ENCODE data around the gene CTIF. TPM values are rescaled to one million over a fixed set of nuclear protein-coding genes. Genes with fewer than 3 reads are reported as not detected.

Gene CTIF
- total RNA-seq, 1 donor from 2014 or later: 35.1 TPM

DNA sequence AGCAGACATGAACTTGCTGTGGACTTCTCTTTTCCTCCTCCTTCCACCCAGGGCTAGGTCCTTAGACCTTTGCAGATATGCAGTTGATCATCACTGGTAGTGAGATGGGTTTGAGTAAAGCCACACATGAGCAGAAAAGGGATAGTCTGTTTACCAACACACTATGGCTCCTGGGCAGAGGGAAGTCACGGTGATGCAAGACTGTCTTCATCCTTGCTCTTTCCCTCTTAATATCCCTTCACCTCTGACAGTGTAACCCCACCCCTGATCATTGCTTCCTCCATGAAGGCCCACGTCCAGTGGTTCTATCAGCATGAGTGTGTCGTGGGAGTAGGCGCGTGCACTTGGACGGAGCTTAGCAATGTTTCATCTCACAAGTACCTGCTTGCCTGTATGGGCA, 223.2 kb downstream of the CTIF start:
- Histone ChIP-seq H3K27ac (no peak overlapping the region), H3K36me3 (peaks cover 0 to 26% of the 10 kb centered on the region in 2 donors), H3K9me3 (no peaks in the 10 kb centered on the region), H3K27me3 (no peaks in the 10 kb centered on the region), H3K4me3 (no peak overlapping the region), H3K4me1 (peaks cover 4% of the 10 kb centered on the region)
- TF ChIP-seq POLR2AphosphoS5 (IDR thresholded peaks at IDR 0.05; ENCODE audit: insufficient read depth in 1 of 2, low read depth in 1 of 2) (no peak), CTCF (IDR thresholded peaks at IDR 0.05) (no peak), POLR2A (IDR thresholded peaks at IDR 0.05) (no peak)
- intact Hi-C loops (cut with DNase I): no loop called here
- DNase-seq (ENCODE audit: extremely low spot score in 2 of 2): no peak

- H3K4me1 ChIP-seq: peaks cover 9% of the 10 kb centered on the region
- no peaks in the 10 kb centered on the region for H3K27me3 ChIP-seq
- no peak overlapping the region for H3K27ac ChIP-seq
- H3K36me3 ChIP-seq: peaks cover 0 to 22% of the 10 kb centered on the region in 2 donors
- intact Hi-C loops (cut with DNase I): no loop called here
- no peaks in the 10 kb centered on the region for H3K9me3 ChIP-seq
- TF ChIP-seq POLR2A (IDR thresholded peaks at IDR 0.05) (no peak), POLR2AphosphoS5 (IDR thresholded peaks at IDR 0.05; ENCODE audit: insufficient read depth in 1 of 2, low read depth in 1 of 2) (no peak), CTCF (IDR thresholded peaks at IDR 0.05) (no peak)
- H3K4me3 ChIP-seq: no peak overlapping the region
- no peak for DNase-seq (ENCODE audit: extremely low spot score in 2 of 2)
These were observed 224.2 kb downstream of the CTIF start for GRCh38 chr18:48762836-48763718.

- H3K9me3 ChIP-seq: no peaks in the 10 kb centered on the region
- no peaks in the 10 kb centered on the region for H3K27me3 ChIP-seq
- TF ChIP-seq POLR2AphosphoS5 (IDR thresholded peaks at IDR 0.05; ENCODE audit: insufficient read depth in 1 of 2, low read depth in 1 of 2) (no peak), POLR2A (IDR thresholded peaks at IDR 0.05) (no peak), CTCF (IDR thresholded peaks at IDR 0.05) (no peak)
- no peak overlapping the region for H3K4me3 ChIP-seq
- intact Hi-C loops (cut with DNase I): no loop called here
- H3K27ac ChIP-seq: no peak overlapping the region
- no peak for DNase-seq (ENCODE audit: extremely low spot score in 2 of 2)
- H3K4me1 ChIP-seq: peaks cover 9% of the 10 kb centered on the region
- peaks cover 0 to 16% of the 10 kb centered on the region in 2 donors for H3K36me3 ChIP-seq
These were observed 224.9 kb downstream of the CTIF start for GRCh38 chr18:48763719-48764100.

GRCh38 chr18:48765053-48765452, 226.2 kb downstream of the CTIF start:
- TF ChIP-seq POLR2AphosphoS5 (IDR thresholded peaks at IDR 0.05; ENCODE audit: insufficient read depth in 1 of 2, low read depth in 1 of 2): no peak
- no peak for TF ChIP-seq POLR2A (IDR thresholded peaks at IDR 0.05)
- no peak for TF ChIP-seq CTCF (IDR thresholded peaks at IDR 0.05)
- no peak for DNase-seq (ENCODE audit: extremely low spot score in 2 of 2)
- no peaks in the 10 kb centered on the region for H3K27me3 ChIP-seq
- peaks cover 9% of the 10 kb centered on the region for H3K4me1 ChIP-seq
- H3K36me3 ChIP-seq: peaks cover 0 to 13% of the 10 kb centered on the region in 2 donors
- no peak overlapping the region for H3K4me3 ChIP-seq
- intact Hi-C loops (cut with DNase I): no loop called here
- H3K27ac ChIP-seq: no peak overlapping the region
- H3K9me3 ChIP-seq: no peaks in the 10 kb centered on the region

DNA sequence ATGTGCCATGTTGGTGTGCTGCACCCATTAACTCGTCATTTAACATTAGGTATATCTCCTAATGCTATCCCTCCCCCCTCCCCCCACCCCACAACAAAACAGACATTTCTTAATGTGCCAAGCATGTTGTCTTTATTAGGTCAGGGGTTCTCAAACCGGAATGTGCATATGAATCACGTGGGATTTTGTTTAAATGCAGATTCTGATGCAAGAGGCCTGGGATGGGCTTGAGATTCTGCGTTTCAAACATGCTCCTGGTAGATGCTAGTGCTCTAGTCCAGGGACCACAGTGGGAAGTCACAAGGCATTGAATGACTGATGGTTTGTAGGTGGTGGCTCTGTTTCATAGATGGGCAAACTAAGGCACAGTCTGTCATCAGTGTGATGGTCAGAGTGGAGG, 227.2 kb downstream of the CTIF start:
- TF ChIP-seq POLR2A (IDR thresholded peaks at IDR 0.05) (no peak), CTCF (IDR thresholded peaks at IDR 0.05) (no peak), POLR2AphosphoS5 (IDR thresholded peaks at IDR 0.05; ENCODE audit: insufficient read depth in 1 of 2, low read depth in 1 of 2) (no peak)
- H3K27me3 ChIP-seq: no peaks in the 10 kb centered on the region
- no peak overlapping the region for H3K4me3 ChIP-seq
- H3K9me3 ChIP-seq: no peaks in the 10 kb centered on the region
- no peak overlapping the region for H3K27ac ChIP-seq
- H3K36me3 ChIP-seq: peaks cover 0 to 11% of the 10 kb centered on the region in 2 donors
- no peak for DNase-seq (ENCODE audit: extremely low spot score in 2 of 2)
- intact Hi-C loops (cut with DNase I): no loop called here
- peaks cover 9% of the 10 kb centered on the region for H3K4me1 ChIP-seq
